ENCODE measurements around the gene PGAM2. TPM values are rescaled to one million over a fixed set of nuclear protein-coding genes. Genes with fewer than 3 reads are reported as not detected.

PGAM2 gene
- total and polyA plus RNA-seq, 2 of the 13 experiments (the other 11 are each of a cell fraction or from before 2014, with no cell fraction given) = 0.22 TPM; not detected in 1

DNA sequence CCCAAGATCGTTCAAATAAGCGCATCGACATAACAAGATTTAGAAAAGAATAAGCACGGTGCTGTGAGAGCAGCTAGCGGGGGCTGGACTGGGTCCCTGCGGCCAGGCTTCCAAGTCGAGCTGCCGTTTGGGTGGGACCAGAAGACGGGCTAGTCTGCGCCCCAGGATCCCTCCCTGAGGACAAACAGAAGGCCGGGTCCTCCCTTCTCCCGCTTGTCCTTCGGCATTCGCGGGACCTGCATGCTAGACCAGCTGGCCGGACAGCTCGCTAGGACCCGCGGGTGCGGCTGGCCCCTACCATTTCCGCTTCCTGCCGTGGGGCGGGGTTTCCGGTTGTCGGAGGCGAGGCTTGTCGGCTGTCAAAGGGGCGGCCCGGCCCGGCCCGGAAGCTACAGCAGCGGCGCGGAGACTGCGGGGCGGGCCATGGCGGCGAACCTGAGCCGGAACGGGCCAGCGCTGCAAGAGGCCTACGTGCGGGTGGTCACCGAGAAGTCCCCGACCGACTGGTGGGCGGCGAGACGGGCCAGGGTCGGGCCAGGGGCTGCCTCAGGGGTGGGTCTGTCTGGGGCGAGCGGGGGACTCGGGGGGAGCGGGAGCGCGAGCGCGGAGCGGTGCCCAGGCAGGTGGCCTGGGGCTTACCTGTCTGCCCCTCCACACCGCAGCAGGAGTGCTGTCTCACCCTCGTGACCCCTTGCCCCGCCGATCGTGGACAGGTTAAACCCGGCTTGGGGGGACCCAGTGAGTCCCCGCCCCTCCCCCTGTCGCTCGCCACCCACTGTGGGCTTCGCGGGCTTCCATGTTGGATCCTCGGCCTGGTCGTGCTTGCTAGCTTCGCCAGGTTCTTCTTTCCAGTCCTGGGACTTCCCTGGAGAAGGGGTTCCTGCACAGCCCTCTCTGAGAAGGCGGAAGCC, 20.8 kb downstream of the PGAM2 start, which contains the start of gene DBNL (continued):
- TF ChIP-seq, protein P1, sequence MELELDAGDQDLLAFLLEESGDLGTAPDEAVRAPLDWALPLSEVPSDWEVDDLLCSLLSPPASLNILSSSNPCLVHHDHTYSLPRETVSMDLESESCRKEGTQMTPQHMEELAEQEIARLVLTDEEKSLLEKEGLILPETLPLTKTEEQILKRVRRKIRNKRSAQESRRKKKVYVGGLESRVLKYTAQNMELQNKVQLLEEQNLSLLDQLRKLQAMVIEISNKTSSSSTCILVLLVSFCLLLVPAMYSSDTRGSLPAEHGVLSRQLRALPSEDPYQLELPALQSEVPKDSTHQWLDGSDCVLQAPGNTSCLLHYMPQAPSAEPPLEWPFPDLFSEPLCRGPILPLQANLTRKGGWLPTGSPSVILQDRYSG (CRISPR knock-in tag; IDR thresholded peaks at IDR 0.05) = no peak
- TF ChIP-seq ZNF263 (CRISPR knock-in tag; IDR thresholded peaks at IDR 0.05) (peak; percentile 34), ZNF720 (CRISPR knock-in tag; IDR thresholded peaks at IDR 0.05) (no peak), ZNF563 (CRISPR knock-in tag; IDR thresholded peaks at IDR 0.05) (peak; percentile 49; the same call in 1 of the 2 replicates), ZNF782 (CRISPR knock-in tag; IDR thresholded peaks at IDR 0.05; ENCODE audit: borderline replicate concordance) (no peak), ZNF501 (CRISPR knock-in tag; IDR thresholded peaks at IDR 0.05) (peak; percentile 91), ARNT (IDR thresholded peaks at IDR 0.05) (no peak), HCFC1 (IDR thresholded peaks at IDR 0.05; ENCODE audit: low read depth, low read length) (peak; percentile 26; the same call in 1 of the 2 replicates), EEA1 (CRISPR knock-in tag; IDR thresholded peaks at IDR 0.05; ENCODE audit: borderline replicate concordance) (peak; percentile 25; the same call in 1 of the 2 replicates), ZNF496 (CRISPR knock-in tag; IDR thresholded peaks at IDR 0.05; ENCODE audit: insufficient replicate concordance) (no peak), REXO4 (CRISPR knock-in tag; IDR thresholded peaks at IDR 0.05; ENCODE audit: borderline replicate concordance) (no peak), HNRNPUL1 (IDR thresholded peaks at IDR 0.05; ENCODE audit: low read depth, low read length) (0 out of 2 replicates have a peak, but pooled peaks have one; percentile 41), RFX1 (IDR thresholded peaks at IDR 0.05) (no peak), NR2F1 (CRISPR knock-in tag; IDR thresholded peaks at IDR 0.05) (no peak), MTF1 (CRISPR knock-in tag; IDR thresholded peaks at IDR 0.05) (peak; percentile 50; the same call in 1 of the 2 replicates), HOXA5 (CRISPR knock-in tag; IDR thresholded peaks at IDR 0.05) (peak; percentile 80), HOXA7 (CRISPR knock-in tag; IDR thresholded peaks at IDR 0.05) (no peak), GFI1 (CRISPR knock-in tag; IDR thresholded peaks at IDR 0.05; ENCODE audit: borderline replicate concordance) (no peak), MATR3 (CRISPR knock-in tag; IDR thresholded peaks at IDR 0.05) (no peak)
- TF ChIP-seq, protein P2, sequence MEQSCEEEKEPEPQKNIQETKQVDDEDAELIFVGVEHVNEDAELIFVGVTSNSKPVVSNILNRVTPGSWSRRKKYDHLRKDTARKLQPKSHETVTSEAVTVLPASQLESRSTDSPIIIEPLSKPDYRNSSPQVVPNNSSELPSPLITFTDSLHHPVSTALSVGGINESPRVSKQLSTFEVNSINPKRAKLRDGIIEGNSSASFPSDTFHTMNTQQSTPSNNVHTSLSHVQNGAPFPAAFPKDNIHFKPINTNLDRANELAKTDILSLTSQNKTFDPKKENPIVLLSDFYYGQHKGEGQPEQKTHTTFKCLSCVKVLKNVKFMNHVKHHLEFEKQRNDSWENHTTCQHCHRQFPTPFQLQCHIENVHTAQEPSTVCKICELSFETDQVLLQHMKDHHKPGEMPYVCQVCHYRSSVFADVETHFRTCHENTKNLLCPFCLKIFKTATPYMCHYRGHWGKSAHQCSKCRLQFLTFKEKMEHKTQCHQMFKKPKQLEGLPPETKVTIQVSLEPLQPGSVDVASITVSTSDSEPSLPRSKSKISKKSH (CRISPR knock-in tag; IDR thresholded peaks at IDR 0.05; ENCODE audit: borderline replicate concordance) = peak; percentile 86
- TF ChIP-seq, protein P3, sequence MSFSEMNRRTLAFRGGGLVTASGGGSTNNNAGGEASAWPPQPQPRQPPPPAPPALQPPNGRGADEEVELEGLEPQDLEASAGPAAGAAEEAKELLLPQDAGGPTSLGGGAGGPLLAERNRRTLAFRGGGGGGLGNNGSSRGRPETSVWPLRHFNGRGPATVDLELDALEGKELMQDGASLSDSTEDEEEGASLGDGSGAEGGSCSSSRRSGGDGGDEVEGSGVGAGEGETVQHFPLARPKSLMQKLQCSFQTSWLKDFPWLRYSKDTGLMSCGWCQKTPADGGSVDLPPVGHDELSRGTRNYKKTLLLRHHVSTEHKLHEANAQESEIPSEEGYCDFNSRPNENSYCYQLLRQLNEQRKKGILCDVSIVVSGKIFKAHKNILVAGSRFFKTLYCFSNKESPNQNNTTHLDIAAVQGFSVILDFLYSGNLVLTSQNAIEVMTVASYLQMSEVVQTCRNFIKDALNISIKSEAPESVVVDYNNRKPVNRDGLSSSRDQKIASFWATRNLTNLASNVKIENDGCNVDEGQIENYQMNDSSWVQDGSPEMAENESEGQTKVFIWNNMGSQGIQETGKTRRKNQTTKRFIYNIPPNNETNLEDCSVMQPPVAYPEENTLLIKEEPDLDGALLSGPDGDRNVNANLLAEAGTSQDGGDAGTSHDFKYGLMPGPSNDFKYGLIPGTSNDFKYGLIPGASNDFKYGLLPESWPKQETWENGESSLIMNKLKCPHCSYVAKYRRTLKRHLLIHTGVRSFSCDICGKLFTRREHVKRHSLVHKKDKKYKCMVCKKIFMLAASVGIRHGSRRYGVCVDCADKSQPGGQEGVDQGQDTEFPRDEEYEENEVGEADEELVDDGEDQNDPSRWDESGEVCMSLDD (CRISPR knock-in tag; IDR thresholded peaks at IDR 0.05; ENCODE audit: borderline replicate concordance) = no peak
- TF ChIP-seq, protein P4, sequence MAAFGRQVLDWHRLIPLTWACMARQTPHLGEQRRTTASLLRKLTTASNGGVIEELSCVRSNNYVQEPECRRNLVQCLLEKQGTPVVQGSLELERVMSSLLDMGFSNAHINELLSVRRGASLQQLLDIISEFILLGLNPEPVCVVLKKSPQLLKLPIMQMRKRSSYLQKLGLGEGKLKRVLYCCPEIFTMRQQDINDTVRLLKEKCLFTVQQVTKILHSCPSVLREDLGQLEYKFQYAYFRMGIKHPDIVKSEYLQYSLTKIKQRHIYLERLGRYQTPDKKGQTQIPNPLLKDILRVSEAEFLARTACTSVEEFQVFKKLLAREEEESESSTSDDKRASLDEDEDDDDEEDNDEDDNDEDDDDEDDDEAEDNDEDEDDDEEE (CRISPR knock-in tag; IDR thresholded peaks at IDR 0.05) = peak; percentile 75; the same call in 1 of the 2 replicates

Measured in HepG2 (cell line).